LNCaP clone FGC (cell line): ENCODE results near the gene PC.

Experiments used
- DNase-seq: peaks from one replicate; pipeline ENCODE4 v3.0.0-alpha.2; 2011; ENCODE audit warnings: low read depth
- H3K4me3 ChIP-seq: 2 replicates; pipeline ENCODE4 v1.5.1; 2011; ENCODE audit warnings: mild to moderate bottlenecking, low read depth, low read length, control low read depth
- CTCF ChIP-seq: IDR thresholded peaks from 2 replicates; pipeline ENCODE4 v1.5.1; 2012; ENCODE audit warnings: mild to moderate bottlenecking; ENCODE audit not compliant: control insufficient read depth, insufficient read depth; ENCODE audit errors: extremely low read depth

Gene PC

GRCh38 chr11:66870131-66870530 is 88.1 kb downstream of the PC start:
- no peak overlapping the region for H3K4me3 ChIP-seq
- TF ChIP-seq CTCF: no peak
- DNase-seq: no peak

GRCh38 chr11:66869567-66869870 is 88.7 kb downstream of the PC start:
- H3K4me3 ChIP-seq: no peak overlapping the region
- no peak for DNase-seq

GRCh38 chr11:66868726-66869566 is 89.2 kb downstream of the PC start:
- peak; percentile 34 for TF ChIP-seq CTCF
- no peak for DNase-seq
- no peak overlapping the region for H3K4me3 ChIP-seq

More at GRCh38 chr11:66869567-66869870, 88.7 kb downstream of the PC start:
- no peak for TF ChIP-seq CTCF

- DNase-seq: no peak
- no peak overlapping the region for H3K4me3 ChIP-seq
- TF ChIP-seq CTCF: no peak
Observed at GRCh38 chr11:66868082-66868725, 90.0 kb downstream of the PC start.

- DNase-seq: no peak
- no peak overlapping the region for H3K4me3 ChIP-seq
- no peak for TF ChIP-seq CTCF
Observed at GRCh38 chr11:66867425-66868040, 90.7 kb downstream of the PC start.

- no peak for DNase-seq
- TF ChIP-seq CTCF: no peak
Observed at GRCh38 chr11:66866511-66866986, 91.6 kb downstream of the PC start.

More at GRCh38 chr11:66866511-66866986, 91.6 kb downstream of the PC start:
- H3K4me3 ChIP-seq: no peak overlapping the region
